Colonic mucosa (tissue), 4 donors: ENCODE results near the gene PTOV1. TPM values are rescaled to one million over a fixed set of nuclear protein-coding genes. Genes with fewer than 3 reads are reported as not detected.
"Not testable (repeated sequence)": the region's sequence is repeated elsewhere in the genome, so short reads cannot be mapped to it uniquely, and the experiment has no call there.

ENCODE experiments used
- DNase-seq: peaks from one replicate; pipeline ENCODE4 v3.0.0-alpha.2; 2020
- H3K27ac ChIP-seq: fragments of 200-600 bp; one replicate; pipeline ENCODE4 v1.8.0; 2021
- H3K27me3 ChIP-seq: fragments of 200-600 bp; one replicate; pipeline ENCODE4 v1.8.0; 2021
- H3K36me3 ChIP-seq: fragments of 200-600 bp; one replicate; pipeline ENCODE4 v1.8.0; 2021
- H3K4me1 ChIP-seq: fragments of 200-600 bp; one replicate; pipeline ENCODE4 v1.8.0; 2021; ENCODE audit warnings: mild to moderate bottlenecking
- H3K4me3 ChIP-seq: fragments of 200-600 bp; one replicate; pipeline ENCODE4 v1.8.0; 2021
- H3K9ac ChIP-seq, 2 donors: one replicate each; pipeline ENCODE4 v1.7.0; 2013; ENCODE audit warnings: control low read depth in 2 of 2, low read depth in 2 of 2, low read length in 2 of 2
- H3K9me3 ChIP-seq: fragments of 200-600 bp; one replicate; pipeline ENCODE4 v1.8.0; 2021
- CTCF ChIP-seq: fragments of 200-600 bp; IDR thresholded peaks from one replicate; pipeline ENCODE4 v1.8.0; 2022; ENCODE audit warnings: antibody characterized with exemption, mild to moderate bottlenecking
- intact Hi-C: fragments of 100-400 bp; cut with DNase I; formaldehyde crosslinking; loops from one replicate; pipeline ENCODE4 v1.14.1; 2022
- total RNA-seq, 2 donors: library from RNA; stranded (reverse); fragmentation: NEBNext Ultra II Directional in 1 of 2; extraction: Animal tissue kit (Norgen Biotek cat#: 25700) in 1 of 2; gene quantifications; one replicate each; pipeline ENCODE4 v1.2.1, GENCODE V29; 2021
- donor health status: healthy.
- donor health status: DM: no; HTN: no; CAD: no.
- donor health status: DM: no; HTN: no; CAD: no.

PTOV1 gene
- total RNA-seq, 2 donors from 2014 or later = 109 to 128 TPM

GRCh38 chr19:49814010-49814409 lies 36.9 kb upstream of the PTOV1 start:
- Histone ChIP-seq H3K4me3 (no peak overlapping the region), H3K27me3 (no peaks in the 10 kb centered on the region), H3K9ac (no peak overlapping the region), H3K27ac (peak overlapping the region; percentile 76), H3K9me3 (no peaks in the 10 kb centered on the region), H3K4me1 (no peaks in the 10 kb centered on the region), H3K36me3 (no peaks in the 10 kb centered on the region)
- no peak for TF ChIP-seq CTCF
- DNase-seq = no peak
- intact Hi-C loops = loop anchor here (10.0 kb wide), 1 partner anchor 51 kb away; the partner anchor contains the start of gene PNKP

GRCh38 chr19:49816590-49816989 lies 34.4 kb upstream of the PTOV1 start:
- H3K4me3 ChIP-seq = no peak overlapping the region
- H3K27me3 ChIP-seq = no peaks in the 10 kb centered on the region
- TF ChIP-seq CTCF = no peak
- H3K27ac ChIP-seq = peak overlapping the region; percentile 91
- no peaks in the 10 kb centered on the region for H3K36me3 ChIP-seq
- H3K9ac ChIP-seq = no peak overlapping the region
- H3K4me1 ChIP-seq = no peaks in the 10 kb centered on the region
- DNase-seq = no peak
- intact Hi-C loops = loop anchor here (10.0 kb wide), 1 partner anchor 48 kb away; the partner anchor contains the start of gene PNKP
- no peaks in the 10 kb centered on the region for H3K9me3 ChIP-seq

GRCh38 chr19:49817964-49818648 lies 32.9 kb upstream of the PTOV1 start, which contains the start of gene MED25:
MED25 (plus strand) TSS chr19:49818289; CDS start chr19:49818342, 53 bp downstream.
- intact Hi-C loops = loop anchor here (10.0 kb wide), 1 partner anchor 47 kb away; the partner anchor contains the start of gene PNKP
- Histone ChIP-seq H3K27ac (peak within 1 kb of the TSS; percentile 91), H3K4me3 (peak within 1 kb of the TSS; percentile 63), H3K4me1 (no peaks in the 10 kb centered on the region), H3K27me3 (no peaks in the 10 kb centered on the region), H3K36me3 (no peaks in the 10 kb centered on the region), H3K9ac (peak within 1 kb of the TSS; percentile 86 to 92), H3K9me3 (no peaks in the 10 kb centered on the region)
- no peak for TF ChIP-seq CTCF
- DNase-seq = peak; percentile 88

GRCh38 chr19:49818649-49819370 lies 32.1 kb upstream of the PTOV1 start:
- H3K9me3 ChIP-seq = no peaks in the 10 kb centered on the region
- no peaks in the 10 kb centered on the region for H3K36me3 ChIP-seq
- H3K9ac ChIP-seq = peak overlapping the region; percentile 86 to 92
- no peak for TF ChIP-seq CTCF
- no peaks in the 10 kb centered on the region for H3K27me3 ChIP-seq
- peak overlapping the region; percentile 91 for H3K27ac ChIP-seq
- intact Hi-C loops = loop anchor here (10.0 kb wide), 1 partner anchor 46 kb away; the partner anchor contains the start of gene PNKP
- no peaks in the 10 kb centered on the region for H3K4me1 ChIP-seq
- H3K4me3 ChIP-seq = peak overlapping the region; percentile 63
- DNase-seq = no peak

GRCh38 chr19:49819452-49820115 lies 31.4 kb upstream of the PTOV1 start:
- intact Hi-C loops = loop anchor here (10.0 kb wide), 1 partner anchor 45 kb away; the partner anchor contains the start of gene PNKP
- H3K27me3 ChIP-seq, H3K36me3 ChIP-seq, H3K27ac ChIP-seq, DNase-seq, H3K9me3 ChIP-seq, H3K4me1 ChIP-seq, H3K4me3 ChIP-seq: not testable (repeated sequence)
- peak overlapping the region; percentile 86 to 92 for H3K9ac ChIP-seq
